A204.1 (cell line): ENCODE measurements around the gene ZCCHC24.

Source experiments
- FAIRE-seq: peaks from 2 replicates; lab custom pipeline; 2012; peaks lifted over from hg19 to GRCh38; lab: Jason Lieb, UNC

The ZCCHC24 gene

DNA sequence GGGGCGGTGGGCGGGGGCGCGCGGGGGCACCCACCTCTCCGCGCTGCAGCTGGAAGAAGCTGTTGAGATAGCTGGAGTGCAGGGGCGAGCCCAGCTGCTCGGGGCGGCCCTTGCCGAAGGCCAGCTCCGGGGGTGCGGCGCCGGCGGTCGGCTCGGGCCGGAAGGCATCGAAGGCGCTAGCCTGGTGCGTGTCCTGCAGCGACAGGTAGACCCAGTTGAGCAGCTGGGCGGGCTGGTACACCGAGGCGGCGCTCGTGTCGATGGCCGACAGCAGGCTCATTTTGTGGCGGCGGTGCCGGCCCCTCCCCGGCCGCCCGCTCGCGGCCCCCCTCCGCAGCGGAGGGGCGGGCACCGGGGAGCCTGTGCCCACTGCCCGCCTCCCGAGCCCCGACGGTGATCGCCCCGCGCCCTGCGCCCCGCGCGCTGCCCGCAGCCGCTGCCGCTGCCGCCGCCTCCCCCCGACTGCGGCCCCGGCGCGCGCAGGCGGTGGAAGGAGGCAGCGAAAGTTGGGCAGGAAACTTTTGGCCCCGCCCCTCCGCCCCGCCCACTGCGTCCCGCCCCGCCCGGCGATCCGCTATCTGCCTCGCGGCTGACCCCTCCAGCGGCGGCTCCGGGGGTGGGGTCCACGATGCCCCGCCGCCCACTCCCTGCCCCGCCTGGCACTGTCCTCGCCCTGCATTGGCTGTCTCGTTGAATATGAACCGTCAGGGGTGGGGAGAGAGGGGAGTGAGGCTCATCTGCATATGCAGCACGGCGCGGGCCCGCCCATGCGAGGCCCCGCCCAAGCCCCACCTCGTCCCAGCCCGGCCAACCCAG lies at the start of gene ZCCHC24:
ZCCHC24 (minus strand) TSS at position 464 of the 816 bp plus-strand sequence; CDS start at position 280, 184 bp downstream.
- FAIRE-seq: peak; percentile 29

DNA sequence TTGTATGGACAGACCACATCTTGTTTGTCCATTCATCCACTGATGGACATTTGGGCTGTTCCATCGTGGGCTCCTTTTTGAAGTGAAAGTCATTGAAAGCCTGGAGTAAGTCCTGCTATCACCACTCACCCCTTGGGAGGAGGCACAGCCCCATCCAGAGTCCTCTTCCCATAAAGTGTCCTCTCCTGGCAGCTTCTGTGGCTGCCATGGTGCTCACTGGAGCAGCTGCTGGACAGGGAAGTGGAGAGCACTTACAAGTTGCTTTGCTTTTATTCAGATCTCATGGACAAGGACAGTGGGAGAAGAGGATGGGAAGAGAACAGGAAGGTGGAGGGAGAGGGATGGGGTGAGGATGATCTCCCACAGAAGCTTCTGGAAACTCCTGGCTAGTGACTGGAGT lies 48.4 kb upstream of the ZCCHC24 start:
- FAIRE-seq: no peak

DNA sequence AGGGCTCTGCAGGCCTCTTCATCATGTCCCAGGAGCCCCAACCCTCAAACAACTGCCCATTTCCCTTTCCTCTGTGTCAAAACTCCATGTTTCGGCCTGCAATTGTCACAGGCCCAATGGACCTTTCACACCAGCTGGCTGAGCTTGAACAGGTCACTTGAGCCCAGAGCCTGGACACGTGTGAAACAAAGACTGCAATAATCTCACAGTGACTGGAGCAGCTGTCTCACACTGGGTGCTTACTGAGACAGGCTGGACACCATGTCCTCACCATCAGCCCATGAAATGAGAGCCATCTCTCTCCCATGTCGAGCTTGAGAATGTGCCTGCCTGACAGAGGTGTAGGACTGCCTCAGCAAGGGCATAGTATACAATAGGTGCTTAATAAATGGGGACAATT lies 47.4 kb upstream of the ZCCHC24 start:
- no peak for FAIRE-seq

DNA sequence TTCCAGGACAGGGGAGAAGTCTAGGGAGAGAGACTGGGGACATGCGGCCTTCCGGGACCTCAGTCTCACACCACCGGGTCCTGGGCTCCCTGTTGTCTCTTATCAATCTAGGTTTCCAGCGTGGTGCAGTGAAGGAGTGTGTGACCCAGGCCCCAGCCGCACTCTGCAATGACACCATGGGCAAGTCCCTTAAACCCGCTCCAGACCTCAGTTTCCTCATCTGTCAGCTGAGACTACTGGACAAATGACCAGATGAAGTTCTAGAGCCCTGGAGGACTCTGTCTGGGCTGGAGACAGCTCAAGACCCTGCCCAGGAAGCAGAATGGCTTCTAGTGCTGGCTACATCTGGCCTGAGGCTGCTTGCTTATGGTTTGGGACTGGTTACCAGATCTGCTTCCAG lies 46.8 kb upstream of the ZCCHC24 start:
- no peak for FAIRE-seq

DNA sequence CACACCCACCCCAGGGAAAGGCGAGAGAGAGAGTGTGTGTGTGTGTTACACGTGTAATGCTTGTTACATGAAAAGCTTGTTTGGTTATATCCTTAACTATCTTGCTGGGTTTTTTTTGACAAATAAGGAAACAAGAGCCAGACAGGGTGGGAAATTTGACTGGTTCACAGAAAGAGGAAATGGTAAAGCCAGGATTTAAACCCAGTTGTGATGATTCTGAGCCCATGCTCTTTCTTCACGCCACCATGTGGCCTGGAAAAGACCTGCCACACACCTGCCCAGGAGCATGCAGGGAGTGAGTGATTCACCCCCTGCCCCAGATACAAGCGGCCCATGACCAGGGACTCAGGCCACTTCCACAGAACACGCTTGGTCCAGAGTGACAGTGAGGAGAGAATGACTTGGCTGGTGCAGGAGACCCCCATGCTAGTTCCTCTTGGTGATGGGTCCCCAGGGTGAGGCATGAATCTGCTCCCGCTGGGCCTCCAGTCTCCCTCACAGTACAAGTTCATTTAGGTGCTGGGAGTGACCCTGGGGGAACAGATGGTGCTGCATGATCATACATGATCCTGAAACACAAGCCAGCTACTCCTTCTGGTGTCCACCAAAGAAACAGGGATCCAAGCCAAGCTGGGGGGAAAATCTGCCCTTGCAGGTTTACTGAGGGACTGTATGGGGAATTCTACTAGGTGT lies 45.9 kb upstream of the ZCCHC24 start:
- FAIRE-seq: no peak

DNA sequence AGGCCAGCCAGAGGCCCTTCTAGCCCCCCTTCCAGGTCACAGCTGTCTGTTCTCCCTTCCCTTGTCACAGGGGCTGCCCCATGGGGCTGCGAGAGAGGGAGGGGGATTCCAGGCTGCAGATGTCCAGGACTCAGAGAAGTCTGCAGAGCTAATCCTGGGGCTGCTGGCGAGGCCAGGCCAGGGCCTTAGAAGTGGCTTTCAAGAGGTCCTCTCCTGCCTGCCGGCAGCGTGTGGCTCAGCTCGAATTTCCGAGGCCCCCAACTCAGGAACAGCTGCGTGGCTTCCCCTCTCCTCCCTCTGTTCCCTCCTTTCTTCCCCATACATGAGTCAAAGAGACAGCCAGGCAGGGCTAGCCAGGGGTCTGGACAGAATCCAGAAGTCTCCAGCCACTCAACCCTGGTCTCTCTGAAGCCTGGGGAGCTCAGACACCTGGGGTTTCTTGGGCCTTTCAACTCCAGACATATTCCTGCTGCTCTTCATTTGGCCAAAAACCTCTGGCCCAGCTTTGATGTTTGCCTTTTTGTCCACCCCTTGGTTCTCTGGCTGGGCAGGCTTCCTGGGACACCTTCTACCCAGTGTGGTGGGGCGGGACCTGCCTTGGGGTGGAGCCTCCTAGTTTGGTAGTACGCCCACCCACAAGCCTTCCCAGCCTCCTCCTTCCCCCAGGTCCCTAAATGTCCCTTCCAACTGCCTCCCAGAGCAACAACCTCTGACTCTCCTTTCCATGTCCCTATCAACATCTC lies 45.1 kb upstream of the ZCCHC24 start:
- no peak for FAIRE-seq

DNA sequence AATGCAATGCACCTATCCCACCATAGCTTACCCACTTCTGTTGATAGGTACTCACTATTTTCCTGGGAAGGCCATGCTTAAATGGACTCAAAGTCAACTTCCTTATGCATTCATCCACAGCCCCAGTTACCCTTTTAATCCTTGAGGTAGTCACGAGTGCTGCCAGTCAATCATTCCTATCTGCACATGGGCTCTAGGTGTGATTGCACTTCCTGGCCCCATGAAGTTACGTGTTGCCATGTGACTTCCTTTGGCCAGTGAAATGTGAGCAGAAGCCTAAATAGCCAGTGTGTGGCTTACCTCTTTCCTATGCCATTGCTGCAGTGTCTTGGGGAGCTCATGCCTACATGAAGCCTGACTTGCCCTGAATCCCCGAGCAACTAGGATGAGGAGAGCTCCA lies 43.4 kb upstream of the ZCCHC24 start:
- FAIRE-seq: no peak

DNA sequence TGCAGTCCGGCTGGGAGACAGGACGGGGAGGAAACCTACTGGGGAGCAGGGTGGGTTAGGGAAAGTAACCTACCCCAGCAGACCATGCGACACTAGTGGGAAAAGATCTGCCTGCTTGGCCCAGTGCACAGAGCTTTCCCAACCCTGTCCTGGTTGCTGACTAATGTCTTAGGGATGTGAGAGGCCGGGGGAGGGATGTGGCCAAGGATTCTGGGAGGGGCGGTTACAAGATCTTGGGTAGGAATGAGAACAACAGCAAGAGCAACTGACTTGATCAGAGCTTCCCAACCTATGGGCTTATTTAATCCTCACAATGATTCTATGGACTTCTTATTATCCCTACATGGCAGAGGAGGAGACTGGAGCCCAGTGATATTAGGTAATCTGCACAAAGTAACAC lies 42.9 kb upstream of the ZCCHC24 start:
- FAIRE-seq: no peak

DNA sequence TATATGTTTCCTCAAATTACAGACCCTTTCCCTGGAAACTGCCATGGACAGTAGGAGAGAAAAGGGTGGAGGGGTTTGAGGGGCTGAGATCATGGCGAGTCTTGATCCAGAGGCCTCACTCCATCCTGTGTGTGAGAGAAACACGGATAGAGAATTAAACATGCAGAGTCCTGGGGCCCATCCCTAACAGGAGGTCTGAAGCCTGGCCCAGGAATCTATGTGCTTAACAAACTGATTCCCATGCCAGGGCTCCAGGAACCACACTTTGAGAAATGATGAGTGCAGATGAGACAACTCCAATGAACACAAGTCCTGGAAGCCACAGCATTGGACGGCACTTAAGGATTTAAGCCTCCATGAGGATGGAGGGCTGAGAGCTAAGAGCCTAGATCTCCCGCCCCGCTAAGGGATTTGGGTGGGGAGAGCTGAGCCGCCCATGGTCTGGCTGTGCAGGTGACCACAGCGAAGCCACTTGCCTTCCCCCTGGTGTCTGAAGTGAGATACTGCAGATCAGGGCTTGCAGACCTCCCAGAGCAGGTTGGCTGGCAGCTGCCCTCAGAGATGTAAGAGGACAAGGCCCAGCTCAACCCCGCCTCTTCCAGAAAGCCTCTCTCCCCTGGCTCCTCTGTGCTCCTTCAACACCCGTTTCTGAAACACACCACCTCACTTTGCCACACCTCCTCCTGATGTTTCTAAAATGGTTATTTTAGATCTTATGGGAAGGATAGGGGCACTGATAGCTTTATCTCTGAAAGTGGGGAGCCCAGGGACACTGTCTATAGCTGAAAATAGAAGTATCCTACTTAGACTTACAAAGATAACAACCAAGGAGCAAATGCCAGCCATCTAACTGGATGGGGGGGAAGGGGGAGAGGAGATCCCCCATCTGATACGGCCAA lies 42.1 kb upstream of the ZCCHC24 start:
- no peak for FAIRE-seq

DNA sequence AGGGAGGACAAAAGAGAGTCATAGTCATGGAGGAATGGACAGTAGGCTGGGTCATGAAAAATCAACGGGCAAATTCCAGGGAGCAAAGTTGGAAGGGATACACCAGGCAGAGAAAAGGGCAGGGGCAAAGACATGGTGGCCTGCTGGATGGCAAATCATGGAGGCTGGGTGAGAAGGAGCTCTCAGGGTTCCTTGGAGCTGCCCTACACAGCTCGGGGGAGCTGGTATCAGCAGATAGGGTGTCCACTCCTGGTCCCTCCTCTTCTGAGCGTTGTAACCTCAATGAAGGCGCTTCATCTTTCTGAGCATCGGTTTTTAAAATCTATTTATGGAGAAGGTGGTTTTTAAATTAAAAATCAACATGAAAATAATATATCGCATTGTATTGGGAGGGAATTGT lies 39.1 kb upstream of the ZCCHC24 start:
- no peak for FAIRE-seq

DNA sequence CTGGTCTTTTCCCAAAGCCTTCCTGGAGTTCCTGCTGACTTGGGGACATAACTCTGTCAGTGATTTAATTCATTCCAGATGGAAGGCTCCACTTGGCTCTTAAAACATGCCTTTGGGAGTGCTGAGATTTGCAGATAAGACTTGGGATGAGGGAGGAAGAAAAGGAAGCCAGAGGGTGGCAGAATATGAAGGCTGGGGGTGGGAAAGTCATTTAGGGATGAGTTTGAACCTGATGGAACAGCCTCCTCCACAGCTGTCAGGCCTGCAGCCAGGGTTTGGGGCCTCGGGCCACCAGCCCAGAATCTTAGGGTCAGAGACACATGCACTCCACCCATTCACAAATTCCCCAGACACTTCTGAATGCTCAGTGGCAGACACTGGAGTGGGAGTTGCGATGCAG lies 38.5 kb upstream of the ZCCHC24 start:
- no peak for FAIRE-seq

DNA sequence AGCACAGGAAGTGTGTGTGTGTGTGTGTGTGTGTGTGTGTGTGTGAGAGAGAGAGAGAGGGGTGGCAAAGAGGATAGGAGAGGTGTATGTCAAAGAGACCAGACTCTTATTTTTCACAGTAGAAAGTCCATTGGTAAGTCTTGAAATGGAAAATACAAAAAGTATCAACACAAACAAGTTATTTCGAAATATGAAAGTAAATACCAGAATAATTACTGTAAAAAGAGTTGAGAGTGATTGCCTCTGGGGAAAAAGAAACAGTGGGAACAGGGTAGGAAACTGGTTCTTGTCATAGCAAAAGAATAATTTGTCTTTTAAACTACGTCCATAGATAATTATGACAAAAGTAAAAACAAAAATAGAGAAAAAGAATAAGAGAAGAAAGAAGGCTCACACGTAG lies 37.9 kb upstream of the ZCCHC24 start:
- no peak for FAIRE-seq

DNA sequence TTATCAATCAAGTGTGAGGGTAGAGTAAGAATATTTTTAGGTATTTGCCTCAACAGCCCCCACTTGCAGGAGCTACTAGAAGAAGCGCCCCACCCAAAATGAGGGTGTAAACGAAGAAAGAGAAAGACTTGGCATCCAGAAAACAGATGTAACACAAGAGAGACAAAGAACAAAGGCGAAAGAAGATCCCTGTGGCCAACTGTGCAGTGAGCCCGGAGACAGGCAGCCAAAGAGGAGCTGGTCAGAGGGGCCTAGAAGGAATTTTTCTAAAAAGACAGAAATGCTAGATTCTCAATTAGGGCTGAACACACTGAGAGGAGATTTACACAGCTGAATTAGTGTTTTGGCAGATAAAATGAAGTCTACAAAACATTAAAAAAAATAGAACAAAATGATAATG lies 37.3 kb upstream of the ZCCHC24 start:
- FAIRE-seq: no peak

DNA sequence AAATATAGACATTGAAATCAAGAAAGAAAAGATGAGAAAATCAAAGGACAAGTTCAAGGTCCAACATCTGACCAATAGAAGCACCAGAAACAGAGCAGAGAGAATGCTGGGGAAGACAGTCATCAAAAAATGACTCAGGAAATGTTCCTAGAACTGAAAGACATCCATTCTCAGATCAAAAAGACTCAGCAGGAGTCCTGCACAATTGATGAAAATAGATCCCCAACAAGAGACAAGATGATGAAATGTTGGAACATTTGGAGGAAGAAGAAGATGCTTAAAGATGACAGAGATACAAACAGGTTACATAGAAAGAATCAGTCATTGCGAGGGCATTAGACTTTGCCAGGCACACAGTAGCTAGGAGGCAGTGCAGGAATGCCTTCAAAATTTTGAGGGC lies 36.9 kb upstream of the ZCCHC24 start:
- FAIRE-seq: no peak

DNA sequence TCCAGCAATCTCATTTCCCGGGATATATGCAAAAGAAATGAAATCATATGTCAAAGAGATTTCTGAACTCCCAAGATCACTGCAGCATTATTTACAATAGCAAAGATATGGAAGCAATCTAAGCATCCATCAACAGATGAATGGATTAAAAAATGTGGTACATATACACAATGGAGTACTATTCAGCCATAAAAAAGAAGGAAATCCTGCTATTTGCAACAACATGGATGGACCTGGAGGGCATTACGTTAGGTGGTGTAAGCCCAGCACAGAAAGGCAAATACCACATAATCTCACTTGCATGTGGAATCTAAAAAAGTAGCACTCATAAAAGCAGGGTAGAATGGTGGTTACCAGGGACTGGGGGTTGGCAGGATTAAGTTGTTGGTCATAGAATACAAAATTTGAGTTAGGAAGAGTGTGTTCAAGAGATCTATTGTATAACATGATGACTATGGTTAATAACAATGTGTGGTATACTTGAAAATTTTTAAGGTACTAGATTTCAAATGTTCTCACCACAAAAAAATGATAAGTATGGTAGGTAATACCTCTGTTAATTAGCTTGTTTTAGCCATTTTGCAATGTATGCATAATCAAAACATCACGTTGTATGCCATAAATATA lies 34.0 kb upstream of the ZCCHC24 start:
- FAIRE-seq: no peak

DNA sequence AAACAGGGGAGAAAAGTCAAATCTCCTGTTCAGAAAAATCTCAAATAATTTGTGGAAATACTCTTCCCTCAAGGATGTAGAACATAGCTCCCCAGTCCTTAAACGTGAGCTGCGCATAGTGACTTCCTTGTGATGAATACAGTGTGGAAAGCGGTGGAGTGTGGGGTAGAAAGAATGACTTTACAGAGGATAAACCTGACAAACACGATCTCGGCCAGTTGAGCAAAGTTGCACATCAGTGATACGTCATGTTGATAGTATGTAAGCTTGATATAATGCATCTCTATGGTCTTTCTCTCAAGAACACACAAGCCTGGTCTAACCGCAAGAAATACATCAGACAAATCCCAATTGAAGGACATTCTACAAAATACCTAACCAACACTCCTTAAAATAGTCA lies 32.0 kb upstream of the ZCCHC24 start:
- FAIRE-seq: no peak

DNA sequence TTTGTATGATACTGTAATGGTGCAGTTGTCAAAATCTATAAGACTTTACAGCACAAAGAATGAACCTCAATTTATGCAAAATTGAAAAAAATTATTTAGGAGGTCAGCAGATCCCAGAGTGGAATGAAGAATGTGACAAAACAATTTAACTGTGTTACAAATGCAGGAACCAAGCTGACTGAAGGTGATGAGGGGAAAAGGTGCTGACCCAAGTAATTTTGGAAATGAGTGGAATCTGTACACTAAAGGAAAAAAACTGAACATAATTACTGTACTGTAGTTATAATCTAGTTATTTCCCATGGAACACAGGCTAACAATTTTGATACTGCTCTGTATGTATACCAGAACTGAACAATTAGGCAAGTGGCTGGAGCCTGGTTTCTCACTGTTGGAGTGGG lies 31.2 kb upstream of the ZCCHC24 start:
- no peak for FAIRE-seq

DNA sequence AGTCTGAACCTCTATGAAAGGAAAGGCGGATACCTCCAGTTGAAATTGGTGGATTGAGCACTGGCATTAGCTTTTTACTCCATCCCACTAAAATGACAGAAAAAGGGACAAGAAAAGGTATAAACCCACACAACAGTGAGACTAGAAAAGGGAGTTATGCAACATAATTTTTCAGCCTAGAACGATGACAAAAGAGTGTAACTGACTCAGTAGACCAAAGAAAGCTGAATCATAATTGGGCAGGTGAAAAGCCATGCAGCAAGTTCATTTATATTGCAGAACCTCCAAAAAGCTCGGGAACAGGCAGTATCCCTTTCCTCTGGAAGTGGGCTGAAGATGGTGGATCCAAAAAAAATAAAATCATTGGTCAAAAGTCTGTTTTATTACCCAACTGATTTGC lies 30.5 kb upstream of the ZCCHC24 start:
- no peak for FAIRE-seq

DNA sequence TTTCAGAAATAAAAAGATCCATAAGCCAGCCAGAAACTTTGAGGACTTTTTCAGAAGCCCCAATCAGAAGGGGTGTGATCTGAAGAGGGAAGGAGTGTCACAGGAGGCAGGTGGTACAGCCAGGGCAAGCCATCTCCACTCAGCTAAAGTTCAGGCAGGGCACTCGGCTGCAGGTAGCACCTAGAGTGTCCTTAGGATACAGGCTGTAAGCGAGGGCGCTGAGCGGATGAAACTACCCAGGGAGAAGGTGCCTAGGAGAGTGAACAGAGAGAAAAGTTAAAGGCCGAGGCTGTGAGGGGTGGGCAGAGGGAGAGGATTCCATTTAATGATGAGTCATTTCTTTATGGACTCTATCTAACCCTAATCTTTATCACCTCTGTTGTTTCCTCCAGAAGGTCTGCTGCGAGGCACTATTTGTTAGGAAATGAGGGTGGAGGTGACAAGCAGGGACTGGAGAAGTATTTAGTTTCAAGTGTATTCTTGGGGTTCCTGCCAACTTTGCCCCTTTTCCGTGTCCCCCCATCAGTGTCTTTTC lies 29.8 kb upstream of the ZCCHC24 start:
- no peak for FAIRE-seq

DNA sequence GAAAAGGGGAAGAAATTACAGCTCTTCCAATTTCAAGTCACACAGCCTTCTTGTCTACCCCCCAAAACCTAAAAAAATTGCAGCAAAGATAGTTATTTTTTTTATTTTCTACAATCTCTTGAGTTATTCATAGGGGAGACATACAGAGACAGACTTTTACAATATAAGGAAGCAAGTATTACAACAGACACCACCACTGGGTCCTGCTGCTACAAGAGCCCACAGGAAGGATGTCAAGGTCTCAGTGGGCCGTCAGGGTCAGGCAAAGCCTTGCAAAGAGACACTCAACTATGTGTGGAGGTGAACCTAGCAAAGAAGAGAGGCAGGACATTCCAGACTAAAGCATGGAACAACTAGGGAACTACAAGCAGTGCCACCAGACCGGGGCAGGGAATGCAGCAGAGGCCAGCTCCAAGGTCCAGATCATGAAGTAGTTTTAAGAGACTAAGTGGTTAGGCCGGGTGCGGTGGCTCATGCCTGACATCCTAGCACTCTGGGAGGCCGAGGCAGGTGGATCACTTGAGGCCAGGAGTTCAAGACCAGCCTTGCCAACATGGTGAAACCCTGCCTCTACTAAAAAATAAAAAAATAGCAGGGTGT lies 28.2 kb upstream of the ZCCHC24 start:
- FAIRE-seq: no peak

DNA sequence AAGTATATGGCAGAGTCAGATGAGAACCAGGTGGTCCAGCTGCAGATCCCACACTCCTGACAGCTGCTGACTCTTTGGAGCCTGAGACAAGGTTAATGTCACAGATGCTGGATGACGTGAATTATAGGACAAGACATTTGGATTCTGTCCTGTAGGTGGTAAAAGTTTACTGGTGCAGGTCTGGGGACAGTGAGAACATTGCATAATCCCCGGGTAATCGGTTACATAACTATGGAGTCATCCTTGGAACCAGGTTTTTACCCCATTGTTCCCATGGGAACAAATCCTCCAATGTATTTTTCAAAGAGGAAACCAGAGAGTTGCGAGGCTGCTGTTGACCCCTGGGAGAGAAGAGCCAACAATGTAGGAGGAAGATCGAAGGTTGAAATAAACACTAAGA lies 27.5 kb upstream of the ZCCHC24 start:
- FAIRE-seq: no peak
